Activated CD4-positive, CD25-positive, alpha-beta regulatory T cell treated with anti-CD3 and anti-CD28 coated beads, Interleukin-2, amount 50 U/mL, for 16 hours (primary cell): ENCODE data around the gene IFT122.
"Not testable (repeated sequence)": the region's sequence is repeated elsewhere in the genome, so short reads cannot be mapped to it uniquely, and the experiment has no call there.

ENCODE experiments used
- DNase-seq: peaks from one replicate; pipeline ENCODE4 v3.0.0-alpha.2; 2020; ENCODE audit warnings: low read depth, low spot score

IFT122 gene

GRCh38 chr3:129439817-129440617, at the start of gene IFT122, which contains the start of gene MBD4:
Gene IFT122 (plus strand): TSS chr3:129440224. CDS start chr3:129440331, 107 bp downstream.
Gene MBD4 (minus strand): TSS chr3:129439948. CDS start chr3:129439833, 115 bp downstream.
- DNase-seq = peak; percentile 98

GRCh38 chr3:129391583-129391982, 48.4 kb upstream of the IFT122 start:
- DNase-seq = not testable (repeated sequence)

- not testable (repeated sequence) for DNase-seq
Measured at GRCh38 chr3:129392106-129392887, 47.7 kb upstream of the IFT122 start.

- no peak for DNase-seq
Measured at GRCh38 chr3:129393271-129393670, 46.8 kb upstream of the IFT122 start.

- not testable (repeated sequence) for DNase-seq
Measured at GRCh38 chr3:129393760-129394564, 46.1 kb upstream of the IFT122 start.

GRCh38 chr3:129398803-129399144, 41.2 kb upstream of the IFT122 start:
- DNase-seq = no peak

GRCh38 chr3:129399145-129399894, 40.7 kb upstream of the IFT122 start:
- DNase-seq = peak; percentile 60

GRCh38 chr3:129399895-129400357, 40.1 kb upstream of the IFT122 start:
- no peak for DNase-seq

- no peak for DNase-seq
Measured at GRCh38 chr3:129402210-129402609, 37.8 kb upstream of the IFT122 start.

GRCh38 chr3:129402616-129403015, 37.4 kb upstream of the IFT122 start:
- no peak for DNase-seq

- no peak for DNase-seq
Measured at GRCh38 chr3:129403450-129403849, 36.6 kb upstream of the IFT122 start.

- DNase-seq = no peak
Measured at GRCh38 chr3:129404130-129404529, 35.9 kb upstream of the IFT122 start.

- DNase-seq = no peak
Measured at GRCh38 chr3:129404610-129405009, 35.4 kb upstream of the IFT122 start.

GRCh38 chr3:129409541-129409940, 30.5 kb upstream of the IFT122 start:
- DNase-seq = no peak

- DNase-seq = no peak
Measured at GRCh38 chr3:129410971-129411370, 29.1 kb upstream of the IFT122 start.

GRCh38 chr3:129412542-129413198, 27.4 kb upstream of the IFT122 start:
- no peak for DNase-seq

- DNase-seq = not testable (repeated sequence)
Measured at GRCh38 chr3:129413238-129413637, 26.8 kb upstream of the IFT122 start.

GRCh38 chr3:129413687-129414506, 26.1 kb upstream of the IFT122 start:
- no peak for DNase-seq

GRCh38 chr3:129415378-129415777, 24.6 kb upstream of the IFT122 start:
- DNase-seq = no peak

GRCh38 chr3:129415830-129416229, 24.2 kb upstream of the IFT122 start:
- DNase-seq = no peak
